ENCODE results near the gene PPIP5K1.

DNA sequence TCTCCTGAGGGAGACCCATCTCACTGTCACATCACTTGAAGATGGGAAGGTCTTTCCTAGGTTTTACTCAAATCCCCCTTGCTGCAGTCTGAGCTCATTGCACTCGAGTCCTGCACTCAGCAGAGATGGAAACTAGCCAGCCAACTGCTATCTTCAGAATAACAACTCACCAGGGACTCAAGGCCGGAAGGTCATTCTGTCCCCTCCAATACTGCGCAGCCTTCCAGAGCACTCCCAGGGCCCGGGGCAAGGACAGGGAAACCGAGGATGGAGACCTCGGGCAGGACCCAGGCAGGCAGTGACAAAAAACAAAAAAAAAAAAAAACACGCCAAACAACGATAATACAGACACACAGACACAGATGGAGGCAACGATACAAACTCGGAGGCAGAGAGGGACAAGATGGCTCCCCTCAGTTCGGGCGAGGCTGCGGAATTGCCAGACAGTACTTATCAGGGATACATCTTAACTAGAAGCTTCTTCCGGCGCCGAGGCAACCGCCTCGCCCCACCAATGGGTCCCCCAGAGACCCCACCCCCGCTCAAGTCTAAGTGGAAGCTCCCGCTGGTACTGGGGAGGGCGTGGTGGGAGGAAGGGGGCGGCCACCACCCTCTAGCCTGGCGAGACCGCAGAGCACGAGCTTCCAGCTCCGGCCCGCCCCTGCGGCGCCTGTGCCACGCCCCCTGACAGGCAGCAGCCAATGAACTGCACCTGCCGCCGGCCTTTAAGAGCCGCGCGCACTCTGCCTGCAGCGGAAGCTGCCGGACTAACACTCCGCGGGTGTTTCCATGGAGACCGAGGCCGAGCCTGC lies 79.6 kb downstream of the PPIP5K1 start:
- TF ChIP-seq ZNF565 (CRISPR knock-in tag; conservative IDR thresholded peaks at IDR 0.05; ENCODE audit: low read depth), result no peak
- TF ChIP-seq ZFP30 (CRISPR knock-in tag; IDR thresholded peaks at IDR 0.05), result no peak
- TF ChIP-seq ZC3H10 (CRISPR knock-in tag; IDR thresholded peaks at IDR 0.05), result no peak
- no peak for TF ChIP-seq CREB5 (CRISPR knock-in tag; IDR thresholded peaks at IDR 0.05; ENCODE audit: low read depth)
- TF ChIP-seq CSDC2 (CRISPR knock-in tag; IDR thresholded peaks at IDR 0.05), result no peak
- no peak for TF ChIP-seq ZFP3 (CRISPR knock-in tag; IDR thresholded peaks at IDR 0.05)
